Astrocyte of the hippocampus (primary cell): Measurements from ENCODE around the gene MYH7B.

Experiments used
- DNase-seq: peaks from one replicate; pipeline ENCODE4 v3.0.0; 2011; ENCODE audit warnings: low read depth, low spot score

Gene MYH7B

DNA sequence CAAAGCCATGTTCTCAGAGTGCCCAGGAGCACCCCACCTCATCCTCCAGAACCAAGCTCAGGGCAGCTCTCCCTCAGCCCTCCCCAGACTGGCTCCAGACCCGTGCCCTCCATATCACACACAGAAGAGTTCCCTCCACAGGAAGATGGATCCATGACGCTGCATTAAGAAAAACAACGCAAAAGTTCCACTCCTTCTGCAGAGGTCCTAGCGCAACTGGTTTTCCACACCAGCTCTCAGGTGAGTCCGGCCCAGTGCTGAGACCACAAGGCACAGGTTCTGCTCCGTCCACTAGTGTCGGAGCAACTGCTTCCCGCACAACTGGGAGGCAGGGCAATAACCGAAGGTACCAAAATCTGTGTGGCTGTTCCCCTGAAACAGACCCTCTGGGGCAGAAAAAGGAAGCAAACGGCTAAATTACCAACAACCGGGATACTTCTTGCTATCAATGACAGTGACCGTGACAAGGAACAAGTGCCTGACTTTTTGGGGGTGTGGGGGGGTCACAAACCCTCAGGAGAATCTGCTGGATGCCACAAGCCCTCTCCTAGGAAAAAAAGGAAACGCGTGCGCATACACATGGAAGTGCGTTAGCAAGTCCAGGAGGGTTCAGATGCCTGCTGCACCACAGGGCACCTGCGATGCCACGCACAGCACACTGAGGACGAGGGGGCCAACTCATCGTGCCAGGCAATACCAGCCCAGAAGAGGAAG, 49.2 kb downstream of the MYH7B start:
- no peak for DNase-seq
